NCI-H2227 (cell line): ENCODE measurements around the gene PLEKHA6.

Experiments used
- DNase-seq: peaks from one replicate; lab custom pipeline; 2025; ENCODE audit not compliant: unreplicated experiment; lab: John Stamatoyannopoulos, UW

The PLEKHA6 gene

DNA sequence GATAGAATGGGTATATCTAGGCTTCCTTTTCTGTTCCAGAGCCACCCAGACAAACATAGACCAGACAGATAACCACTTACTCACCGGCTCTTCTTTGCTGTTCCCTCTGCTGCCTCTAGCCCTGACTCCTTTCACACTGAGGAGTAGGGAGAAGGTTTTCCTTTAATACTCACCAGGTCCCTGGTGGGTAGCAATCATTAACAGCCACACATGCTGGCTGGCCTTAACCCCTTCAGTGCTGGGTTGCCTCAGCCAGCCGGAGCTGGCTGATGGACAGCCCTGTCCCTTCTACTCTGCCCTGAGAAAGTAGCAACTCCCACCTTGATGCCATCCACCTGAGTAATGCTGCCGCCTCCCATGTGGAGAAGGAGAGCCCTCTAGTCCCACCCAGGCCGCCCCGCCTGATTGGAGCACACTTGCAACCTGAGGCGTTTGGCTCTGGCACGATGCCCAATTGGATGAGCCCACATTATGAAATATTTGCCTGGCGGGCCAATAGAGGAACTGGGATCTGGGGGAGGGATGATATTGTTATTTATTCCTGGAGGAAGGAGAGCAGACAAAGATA is 71.6 kb downstream of the PLEKHA6 start:
- no peak for DNase-seq

DNA sequence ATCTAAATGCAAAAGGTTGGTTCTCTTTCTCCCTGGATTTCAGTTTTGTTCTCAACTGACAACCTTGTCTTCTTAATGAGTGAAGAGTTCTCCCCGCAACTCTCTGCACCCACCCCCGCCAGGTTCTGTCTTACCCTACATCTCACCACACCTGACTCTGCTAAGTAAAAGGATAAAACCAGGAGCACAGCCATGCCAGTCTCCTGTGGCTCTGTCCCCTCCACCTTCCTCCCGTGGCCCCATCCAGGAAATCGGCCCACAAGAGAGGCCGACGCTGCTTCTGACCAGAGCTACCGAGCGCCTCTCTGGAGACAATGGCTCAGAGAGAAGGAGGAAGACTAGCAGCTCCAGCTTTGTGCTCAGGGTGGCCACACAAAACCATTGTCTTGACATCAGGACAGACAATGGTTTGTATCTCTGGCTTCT is 72.2 kb downstream of the PLEKHA6 start:
- no peak for DNase-seq

DNA sequence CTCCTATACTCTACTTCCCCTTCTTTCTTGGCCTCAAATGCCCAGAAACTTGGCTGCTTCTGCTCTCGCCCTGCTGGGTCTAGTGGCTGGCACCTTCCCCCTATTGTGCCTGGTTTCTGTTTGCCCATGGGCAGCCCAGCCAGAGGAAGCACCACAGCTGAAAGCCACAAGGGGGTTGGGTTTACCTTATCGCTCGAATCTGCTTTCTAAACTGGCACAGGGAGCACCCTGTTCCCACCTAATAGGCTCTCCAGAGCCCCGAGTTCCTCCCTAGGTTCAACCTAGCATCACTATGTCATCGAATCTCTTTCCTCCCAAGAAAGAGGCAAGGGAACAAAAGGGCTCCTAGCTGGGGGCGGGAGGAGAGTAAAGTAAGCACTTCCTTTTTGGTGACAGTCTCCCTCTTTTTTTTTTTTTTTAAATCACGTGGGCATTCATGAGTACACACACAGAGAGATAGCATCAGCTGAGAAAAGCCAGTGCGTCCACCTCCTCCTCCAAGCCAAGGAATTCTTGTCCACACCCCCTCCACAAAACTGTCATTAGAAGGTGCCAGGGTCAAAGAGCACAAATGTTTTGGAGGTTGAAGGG is 72.8 kb downstream of the PLEKHA6 start:
- DNase-seq = no peak

DNA sequence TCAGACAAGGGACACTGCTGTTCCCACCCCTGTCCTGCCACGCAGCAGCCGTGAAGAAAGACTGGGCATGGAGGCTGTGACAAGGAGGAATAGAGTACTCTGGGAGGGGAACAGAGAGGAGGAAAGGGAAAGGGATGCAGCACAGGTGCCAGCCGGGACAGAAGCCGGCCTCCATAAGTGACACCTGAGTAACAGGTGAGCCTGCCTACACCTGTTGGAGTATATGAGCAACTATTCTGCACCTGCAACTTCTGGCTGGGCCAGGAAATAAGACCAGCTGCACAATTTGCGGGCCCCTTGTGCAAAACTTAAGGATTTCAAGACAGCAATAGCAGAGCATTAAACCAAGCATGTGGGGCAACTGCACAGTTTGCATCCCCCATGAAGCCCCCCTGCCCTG is 73.4 kb downstream of the PLEKHA6 start:
- DNase-seq = no peak

DNA sequence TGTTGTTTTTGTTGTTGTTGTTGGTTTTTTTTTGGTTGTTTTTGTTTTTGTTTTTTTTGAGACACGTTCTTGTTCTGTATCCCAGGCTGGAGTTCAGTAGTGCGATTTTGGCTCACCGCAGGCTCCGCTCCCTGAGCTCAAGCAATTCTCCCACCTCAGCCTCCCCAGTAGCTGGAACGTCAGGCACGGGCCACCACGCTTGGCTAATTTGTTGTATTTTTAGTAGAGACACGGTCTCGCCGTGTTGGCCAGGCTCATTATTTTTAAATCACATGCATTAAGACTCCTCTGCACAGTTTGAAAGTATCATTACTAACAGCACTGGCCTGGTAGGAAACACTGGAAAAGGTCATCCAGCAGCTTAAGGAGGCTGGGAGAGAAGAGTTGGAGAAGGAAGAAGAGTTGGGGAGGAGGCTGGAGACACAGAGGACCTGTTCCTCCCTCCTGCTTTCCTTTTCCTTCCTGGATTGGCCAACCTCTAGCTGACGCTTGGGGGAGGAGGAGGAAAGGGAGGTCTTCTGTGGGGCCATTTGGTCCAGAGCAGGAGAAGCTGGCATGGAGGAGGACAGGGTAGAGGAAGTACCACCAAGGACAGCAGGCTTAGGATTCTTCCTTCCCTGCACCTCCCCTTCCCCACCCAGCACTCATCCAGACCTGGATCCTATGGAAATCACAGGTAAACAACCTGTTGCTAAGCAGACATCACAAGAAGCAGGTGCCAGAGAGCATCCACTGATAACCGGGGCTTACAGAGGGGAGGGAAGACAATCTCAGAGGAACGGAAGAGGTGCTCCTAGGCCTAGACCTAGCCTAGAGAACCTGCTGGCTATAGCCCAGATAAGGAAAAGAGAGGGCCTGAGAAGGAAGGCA is 74.1 kb downstream of the PLEKHA6 start:
- no peak for DNase-seq

DNA sequence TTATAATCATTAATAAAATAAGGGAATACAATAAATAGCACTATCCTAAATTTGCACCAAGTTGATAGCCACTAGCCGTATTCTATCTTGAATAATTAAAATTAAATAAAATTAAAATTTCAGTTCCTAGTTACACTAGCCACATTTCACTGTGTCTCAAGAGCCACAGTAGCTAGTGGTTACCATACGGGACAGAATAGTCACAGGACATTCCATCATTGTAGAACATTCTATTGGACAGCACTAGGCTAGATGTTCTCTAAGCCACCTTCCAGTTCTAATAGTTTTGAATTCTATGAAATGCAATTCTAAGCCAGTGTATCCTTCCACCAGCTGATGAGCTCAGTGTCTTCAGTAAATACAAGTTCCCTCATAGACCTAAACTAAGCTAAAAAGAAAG is 74.8 kb downstream of the PLEKHA6 start:
- DNase-seq = no peak

DNA sequence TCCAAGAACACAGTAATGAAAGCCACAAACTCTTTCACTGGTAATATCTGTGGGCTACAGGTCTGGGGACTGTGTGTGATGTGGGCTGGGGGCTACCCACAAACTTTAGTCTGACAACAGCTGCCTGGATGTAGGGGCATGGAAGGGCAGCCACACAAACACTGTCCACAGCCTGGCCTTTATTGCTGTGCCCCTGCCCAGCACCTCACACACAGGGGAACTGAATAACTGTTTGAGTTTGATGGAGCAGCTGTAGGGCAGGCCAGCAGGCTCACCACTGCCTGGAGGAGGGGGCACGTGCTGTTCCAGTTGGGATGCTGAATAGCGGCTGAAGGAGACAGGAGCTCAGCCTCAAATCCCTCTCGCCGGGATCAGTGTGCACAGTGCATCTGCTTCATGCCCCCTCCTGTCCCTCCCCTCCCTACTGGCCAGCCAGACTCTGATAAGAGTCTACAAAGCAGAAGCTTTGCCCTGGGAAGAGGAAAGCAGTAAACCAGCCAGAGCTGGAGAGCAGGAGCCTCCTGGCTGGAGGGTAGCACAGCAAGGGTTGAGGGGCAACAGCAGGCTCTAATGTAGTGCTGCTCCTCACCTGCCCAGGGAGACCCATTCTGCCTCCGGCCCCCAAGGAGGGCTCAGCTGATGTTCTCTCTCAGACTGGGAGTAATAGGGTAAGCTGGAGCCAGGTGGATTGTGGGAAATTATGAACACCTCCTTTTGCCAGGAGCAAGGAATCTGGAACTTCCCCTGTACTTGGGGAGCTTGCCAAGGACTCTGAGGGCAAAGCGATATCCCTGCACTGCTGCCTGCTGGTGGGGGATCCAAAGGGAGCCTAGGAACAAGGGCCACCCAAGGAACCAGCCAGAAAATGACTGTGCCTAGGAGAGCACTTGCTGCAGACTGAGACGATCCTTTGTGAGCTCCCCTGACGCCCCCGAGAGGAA is 75.7 kb downstream of the PLEKHA6 start:
- DNase-seq = no peak

DNA sequence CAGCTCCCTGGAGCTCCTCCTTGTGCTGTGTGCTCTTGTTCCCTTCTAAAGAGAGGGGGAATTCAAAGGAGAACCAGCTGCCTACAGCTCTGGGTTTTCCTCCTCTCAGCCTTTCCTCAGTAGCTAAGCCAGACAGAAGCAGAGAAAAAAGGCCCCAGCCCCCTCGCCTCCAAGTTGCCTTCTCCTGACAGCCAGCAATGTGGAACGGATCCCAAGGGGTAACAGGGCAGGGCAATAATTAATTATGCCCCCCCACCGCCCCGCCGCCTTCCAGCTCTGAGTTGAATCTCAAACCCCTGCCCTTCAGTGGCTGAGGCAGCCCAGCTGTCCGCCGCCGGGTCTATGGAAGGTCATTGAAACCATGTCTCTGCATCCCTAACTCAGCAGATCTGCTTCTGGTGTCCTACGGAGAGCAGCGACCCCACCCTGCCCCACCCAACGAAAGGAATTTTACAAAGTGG is 76.9 kb downstream of the PLEKHA6 start:
- DNase-seq = no peak

DNA sequence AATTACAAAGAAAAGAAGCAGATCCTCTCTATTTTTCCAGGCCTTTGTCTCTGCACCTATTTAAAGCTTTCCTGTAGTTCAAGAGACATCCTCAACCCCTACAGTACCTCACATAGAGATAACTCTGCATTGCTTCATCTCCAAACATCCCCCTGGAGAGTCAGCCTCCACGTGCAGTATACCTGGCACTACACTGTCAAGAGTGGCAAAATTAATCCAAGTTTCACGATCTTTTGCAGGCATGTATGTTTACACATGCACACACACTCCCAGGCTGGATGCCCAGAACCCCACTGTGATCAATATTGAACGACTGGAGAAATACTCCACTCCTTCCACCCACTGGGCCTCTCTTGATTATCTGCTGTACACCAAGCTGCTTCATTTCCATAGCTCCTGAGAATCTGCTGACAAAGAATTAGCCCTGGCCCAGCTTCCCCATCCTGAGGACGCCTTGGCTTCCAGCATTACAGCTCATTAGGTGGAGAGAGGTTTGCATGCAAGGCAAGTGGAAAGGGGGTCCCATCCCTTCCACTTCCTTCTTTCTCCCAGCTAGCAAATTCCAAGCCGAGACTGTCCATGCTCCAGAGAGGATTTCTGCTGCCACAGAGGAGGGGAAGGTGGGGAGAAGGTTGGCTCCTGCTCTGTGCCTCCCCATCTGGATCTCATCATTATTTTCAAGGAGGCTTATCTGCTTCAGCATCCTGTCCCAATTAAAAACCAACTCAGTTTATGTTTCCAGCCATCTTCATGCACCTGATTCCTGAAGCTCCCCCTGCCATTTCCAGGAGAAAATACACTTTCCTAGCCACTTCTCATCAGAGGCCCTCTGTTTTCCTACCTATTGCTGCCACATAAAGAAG is 79.4 kb downstream of the PLEKHA6 start:
- DNase-seq = no peak

DNA sequence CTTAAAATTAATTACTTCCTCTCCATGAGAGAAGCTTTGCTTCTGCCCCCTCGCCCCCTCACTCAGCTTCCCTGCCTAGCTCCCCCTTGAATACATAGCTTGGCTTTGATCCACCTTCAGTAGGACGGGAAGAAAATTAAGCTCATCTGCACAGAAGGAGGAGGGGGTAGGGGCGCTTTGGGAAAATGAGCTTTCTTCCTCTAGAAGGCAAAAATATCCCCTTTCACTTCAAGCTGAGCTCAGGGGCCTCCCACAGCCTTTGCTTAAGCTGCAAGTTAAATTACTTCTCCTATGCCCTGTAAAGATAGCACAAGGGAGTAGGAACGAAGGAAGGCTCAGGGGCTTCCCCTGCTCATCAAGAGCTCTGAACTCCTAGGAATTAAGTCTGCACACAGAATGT is 80.8 kb downstream of the PLEKHA6 start:
- DNase-seq = no peak

DNA sequence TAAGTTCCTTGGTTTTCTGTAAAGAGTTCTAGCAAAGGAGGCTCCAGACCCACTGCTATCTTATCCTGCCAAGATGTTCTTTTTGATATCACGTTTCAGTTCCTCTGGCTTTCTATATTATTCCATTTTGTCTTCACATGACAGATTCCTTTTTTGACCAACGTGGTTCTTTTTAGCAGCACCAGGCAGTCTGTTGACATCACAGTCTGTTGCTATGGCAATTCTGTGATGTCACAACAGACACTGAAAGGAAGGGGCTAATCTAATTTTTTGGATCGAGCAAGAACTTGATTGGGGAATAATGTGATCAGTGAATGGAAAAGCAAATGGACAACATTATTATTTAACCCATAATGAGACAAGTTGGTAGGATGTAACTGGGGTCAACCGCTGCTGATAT is 81.5 kb downstream of the PLEKHA6 start:
- DNase-seq = no peak

DNA sequence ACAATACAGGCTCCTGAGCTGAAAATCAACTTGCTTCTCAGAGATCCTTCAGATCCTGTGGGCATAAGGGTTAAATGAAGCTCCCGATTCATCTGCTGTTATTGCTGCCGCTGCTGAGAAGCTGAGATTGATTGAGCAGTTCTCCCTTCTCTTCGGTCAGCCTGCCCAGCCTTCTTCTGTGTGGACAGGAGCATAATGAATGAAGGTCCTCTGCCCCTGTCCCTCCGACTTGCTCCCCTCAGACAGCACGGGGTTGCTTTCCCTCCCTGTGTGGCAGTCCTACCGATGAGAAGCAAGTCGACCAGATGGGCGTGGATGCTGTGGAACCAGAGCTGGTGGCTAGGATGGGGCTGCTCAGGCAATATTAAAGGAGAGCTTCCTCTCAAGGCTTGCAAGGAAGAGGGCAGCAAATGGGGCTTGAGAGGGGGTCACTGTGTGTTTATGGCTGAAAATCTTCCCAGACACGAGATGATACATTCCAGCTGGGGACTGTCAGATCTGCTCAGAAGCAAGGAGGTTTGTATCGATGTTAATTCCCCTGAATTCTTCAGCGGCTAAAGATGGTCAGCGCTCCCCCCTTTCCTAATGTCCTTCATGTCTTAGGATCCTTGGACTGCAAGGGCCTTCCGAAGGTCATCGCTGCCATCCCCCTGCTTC is 82.0 kb downstream of the PLEKHA6 start:
- DNase-seq = no peak

DNA sequence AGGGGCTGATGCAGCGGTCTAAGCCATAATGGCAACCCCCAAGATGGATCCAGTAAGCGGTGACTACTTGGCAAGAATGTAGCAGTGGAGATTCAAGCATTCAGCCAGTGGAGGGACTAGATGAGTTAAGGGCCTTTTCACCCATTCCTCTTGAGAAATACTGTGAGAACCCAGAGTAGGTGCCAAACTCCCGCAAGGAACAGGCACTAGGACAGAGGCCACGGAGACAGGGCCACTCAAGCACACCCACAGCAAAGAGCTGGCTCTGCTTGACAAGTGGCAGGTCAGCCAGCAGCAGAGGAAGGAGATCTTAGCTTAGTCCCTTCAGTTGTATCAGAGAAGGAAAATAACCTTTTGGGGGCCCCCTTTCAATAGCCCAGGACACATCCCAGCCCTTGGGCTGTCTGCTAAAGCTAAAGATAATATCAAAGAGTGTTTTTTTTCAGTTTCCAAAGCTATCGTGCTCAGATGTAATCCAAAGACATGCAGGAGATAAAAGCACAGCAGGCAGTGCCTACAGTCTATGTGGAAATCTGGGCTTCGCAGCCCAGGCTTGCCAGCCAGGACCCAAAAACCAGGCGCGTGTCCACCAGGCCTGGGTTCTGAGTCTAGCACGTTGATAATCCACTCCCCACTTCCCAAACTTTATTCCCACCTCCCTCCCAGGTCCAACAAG is 83.9 kb downstream of the PLEKHA6 start:
- no peak for DNase-seq

DNA sequence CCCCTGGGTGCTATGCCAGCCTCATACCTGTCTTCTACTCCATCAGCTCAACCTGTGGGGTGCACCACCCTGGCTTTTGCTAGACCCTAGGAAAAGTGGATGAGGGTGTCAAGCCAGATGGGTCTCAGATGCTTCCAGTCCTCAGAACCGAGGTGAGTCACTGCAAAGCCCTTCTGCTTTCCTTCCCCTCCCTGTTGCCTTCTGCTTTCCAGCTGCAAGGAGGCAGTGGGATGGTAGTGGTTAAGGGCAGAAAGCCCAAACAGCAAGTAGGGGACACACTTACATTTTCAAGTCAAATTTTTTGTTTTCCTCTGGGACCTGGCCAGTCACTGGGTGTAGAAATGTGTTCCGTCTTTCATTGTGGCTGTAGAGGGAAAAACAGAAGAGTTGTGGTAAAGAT is 85.3 kb downstream of the PLEKHA6 start:
- DNase-seq = no peak

DNA sequence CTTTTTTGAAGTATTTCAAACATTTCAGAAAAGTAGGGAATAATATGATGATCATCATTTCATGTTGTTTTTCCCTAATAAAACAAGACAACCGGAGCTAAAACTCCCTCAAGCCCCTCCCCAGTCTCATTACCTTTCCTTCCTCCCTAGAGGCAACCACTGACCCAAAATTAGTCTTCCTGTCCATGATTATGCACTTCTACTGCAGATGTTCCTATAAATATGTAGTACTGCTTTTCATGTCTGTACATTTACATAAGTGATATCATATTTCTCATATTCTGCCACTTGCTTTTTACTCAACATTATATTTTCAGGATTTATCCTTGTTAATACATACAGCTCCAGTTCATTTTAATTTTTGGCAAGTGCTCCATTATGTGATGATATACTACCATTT is 87.2 kb downstream of the PLEKHA6 start:
- no peak for DNase-seq

DNA sequence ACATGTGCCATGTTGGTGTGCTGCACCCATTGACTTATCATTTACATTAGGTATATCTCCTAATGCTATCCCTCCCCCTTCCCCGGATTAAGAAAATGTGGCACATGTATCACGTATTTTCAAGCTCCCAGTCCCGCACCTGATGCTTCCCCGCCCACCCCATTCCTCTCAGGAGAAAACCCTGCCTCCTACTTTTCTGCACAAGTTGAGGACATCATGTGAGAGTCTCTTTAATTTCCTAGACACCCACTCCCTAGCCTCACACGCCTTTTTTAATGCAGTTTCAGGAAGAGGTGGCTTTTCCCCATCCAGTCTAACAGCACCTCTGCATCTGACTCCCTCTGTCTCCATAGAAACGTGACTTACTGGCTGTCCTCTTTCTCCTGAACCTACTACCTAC is 87.8 kb downstream of the PLEKHA6 start:
- no peak for DNase-seq

DNA sequence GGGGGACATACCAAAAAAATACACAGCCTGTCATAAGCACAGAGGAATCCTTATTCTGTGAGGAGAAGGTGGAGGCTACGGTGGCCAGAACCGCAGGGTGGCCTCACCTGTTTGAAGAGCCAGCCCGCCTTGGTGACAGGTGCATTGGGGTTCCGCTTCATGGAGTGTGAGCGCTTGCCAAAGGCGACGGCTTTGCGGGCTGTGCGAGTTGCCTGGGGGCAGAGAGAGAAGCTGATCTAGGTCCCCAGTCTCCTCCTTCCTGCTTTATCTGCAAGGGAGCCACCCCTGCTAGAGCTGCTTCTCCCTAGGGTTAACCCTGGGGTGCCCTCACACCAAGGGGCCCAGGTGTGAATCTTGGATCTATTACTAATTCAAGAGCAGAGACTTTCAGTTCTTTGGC is 91.6 kb downstream of the PLEKHA6 start:
- DNase-seq = no peak

DNA sequence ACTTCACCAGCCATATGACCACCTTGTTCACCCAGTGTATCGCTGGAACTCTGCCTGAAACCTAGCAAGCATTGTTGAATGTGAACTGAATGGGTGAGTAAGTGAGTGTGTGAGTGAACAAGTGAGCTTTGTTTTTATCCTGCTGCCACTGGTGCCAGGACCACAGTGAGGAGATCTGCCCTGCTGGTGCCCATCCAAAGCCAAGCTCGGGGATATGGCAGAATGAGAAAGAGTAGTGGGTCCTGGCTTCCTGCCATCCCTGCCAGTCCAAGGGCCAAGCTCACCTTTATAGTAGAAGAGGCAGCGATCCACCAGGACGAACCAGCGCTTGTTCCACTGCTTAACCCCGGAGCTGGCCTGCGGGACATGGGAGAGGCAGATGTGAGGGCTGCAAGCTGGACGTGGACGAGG is 92.5 kb downstream of the PLEKHA6 start:
- no peak for DNase-seq

DNA sequence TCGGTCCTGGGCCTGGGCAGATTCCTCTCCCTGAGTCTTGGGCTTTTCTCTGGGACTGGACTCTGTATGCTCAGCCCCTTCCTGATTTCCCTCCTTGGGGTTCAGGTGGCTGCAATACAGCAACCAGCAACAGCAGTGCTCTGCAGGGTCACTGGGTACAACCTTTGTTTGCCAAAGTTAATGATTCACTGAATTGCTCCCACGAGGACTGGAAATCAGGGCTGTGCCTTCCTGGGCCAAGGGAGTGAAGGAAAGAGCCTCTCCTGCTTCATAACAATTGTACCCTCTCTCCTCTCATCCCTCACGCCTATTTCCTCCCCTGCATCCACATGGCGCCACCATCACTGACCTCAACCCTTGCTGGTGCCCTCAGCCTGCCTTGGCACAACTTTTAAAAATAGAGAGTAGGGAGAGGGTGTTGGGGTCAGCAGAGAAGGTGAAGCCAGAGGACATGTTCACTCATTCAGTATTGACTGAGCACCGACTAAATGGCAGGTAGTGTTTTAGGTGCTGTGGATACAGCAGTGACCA is 93.2 kb downstream of the PLEKHA6 start:
- DNase-seq = no peak
